ENCODE measurements around the gene CST9L. TPM values are rescaled to one million over a fixed set of nuclear protein-coding genes. Genes with fewer than 3 reads are reported as not detected.

Gene CST9L
- total RNA-seq, 4 donors from 2014 or later, result not detected

DNA sequence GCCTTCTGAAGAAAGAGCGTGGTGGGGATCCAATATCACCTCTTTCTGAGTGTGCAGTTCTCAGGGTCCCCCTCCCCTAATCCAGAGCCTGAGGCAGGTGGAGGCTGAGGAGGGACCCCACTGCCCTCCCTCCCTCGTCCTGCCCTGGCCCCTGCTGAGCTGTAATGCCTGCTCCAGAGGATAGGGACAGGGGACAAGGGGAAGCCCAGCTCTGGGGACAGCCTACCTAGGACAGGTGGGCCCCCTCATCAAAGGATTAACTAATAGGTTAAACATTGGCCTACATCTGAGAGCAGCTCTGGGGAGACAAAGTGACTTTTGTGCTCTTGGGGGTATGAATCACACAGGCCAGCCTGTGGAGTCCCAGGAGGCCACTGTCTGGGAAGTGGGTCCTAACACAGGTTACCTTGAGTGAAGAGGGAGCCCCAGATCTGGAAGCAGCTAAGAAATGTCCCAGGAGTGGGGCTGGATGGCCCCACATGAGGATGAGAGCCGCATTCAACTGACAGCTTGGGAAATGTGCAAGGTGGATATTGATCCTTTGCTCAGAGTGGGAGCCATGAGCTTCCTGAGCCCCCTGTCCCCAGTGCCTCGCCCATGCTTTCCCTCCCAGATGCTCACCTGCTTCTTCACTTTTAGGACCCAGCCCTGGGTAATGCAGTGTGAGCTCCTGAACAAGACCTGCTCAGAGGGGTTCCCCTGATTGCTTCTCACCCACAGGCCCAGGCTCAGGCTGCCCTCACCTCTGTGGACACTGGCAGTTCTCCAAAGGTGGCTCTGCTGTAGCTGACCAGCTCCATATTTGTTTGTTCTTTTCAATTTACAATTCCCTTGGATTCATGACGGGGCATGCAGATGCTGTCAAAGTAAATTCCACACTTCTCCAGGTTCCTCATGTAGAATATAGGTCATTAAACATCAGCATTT, 17.8 kb upstream of the CST9L start:
- TF ChIP-seq CTCF (IDR thresholded peaks at IDR 0.05; ENCODE audit: low read depth), result no peak

DNA sequence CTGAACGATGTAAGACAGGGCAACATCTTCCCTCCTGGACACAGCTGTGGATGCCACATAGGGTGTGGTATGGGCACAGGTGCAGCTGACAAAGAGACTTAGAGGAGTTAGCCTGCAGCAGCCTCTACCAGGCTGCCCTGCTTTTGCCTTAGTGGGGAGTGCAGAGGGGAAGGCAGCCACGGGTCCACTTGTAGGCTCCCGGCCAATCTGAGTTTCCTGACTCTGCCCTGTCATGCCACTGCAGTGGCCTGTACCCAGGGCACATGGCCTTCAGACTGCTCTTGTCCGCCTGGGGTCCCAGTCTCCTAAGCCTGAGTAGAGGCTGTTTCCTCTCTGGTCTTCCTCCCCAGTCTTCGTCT, 17.1 kb upstream of the CST9L start:
- no peak for TF ChIP-seq CTCF (IDR thresholded peaks at IDR 0.05; ENCODE audit: low read depth)

DNA sequence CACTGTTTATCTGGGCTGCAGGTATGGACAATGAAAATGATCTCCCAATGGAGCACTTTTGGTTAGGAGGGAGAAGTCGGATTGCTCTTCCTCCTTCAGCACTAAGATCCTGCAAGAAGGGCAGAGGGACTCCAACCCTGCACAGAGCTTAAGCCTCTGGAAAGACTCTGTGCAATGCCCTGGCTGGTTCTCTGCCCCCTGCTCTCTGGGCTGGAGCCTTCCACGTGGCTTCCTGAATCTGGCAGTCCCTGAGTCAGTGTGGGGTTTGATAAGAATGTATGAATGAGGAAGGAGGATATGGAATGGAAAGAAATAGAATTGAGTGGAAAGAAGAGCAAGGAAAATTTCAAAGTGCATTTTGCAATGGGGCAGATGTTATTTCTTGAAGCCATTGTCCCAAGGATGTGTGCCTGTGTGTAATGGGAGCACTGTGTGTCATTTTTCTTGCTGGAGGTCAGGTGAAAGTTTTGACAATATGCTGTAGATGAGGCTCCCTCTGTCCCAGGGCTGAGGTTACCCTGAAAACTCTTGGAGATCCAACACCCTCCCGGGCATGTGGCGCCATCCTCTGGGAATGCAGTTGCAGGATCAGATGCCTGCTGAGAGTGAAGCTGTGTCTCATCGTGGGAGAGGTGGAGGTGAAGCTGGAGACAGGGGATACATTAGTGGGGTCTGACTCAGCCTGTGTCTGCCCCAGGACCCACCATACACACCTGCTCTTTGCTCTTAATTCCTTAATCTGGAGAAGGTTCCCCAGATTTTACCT, 16.3 kb upstream of the CST9L start:
- no peak for TF ChIP-seq CTCF (IDR thresholded peaks at IDR 0.05; ENCODE audit: low read depth)

- TF ChIP-seq CTCF (IDR thresholded peaks at IDR 0.05; ENCODE audit: low read depth), result no peak
These were observed 15.2 kb upstream of the CST9L start for GRCh38 chr20:23583526-23583925.

- no peak for TF ChIP-seq CTCF (IDR thresholded peaks at IDR 0.05; ENCODE audit: low read depth)
These were observed 14.0 kb upstream of the CST9L start for GRCh38 chr20:23582293-23582692.

DNA sequence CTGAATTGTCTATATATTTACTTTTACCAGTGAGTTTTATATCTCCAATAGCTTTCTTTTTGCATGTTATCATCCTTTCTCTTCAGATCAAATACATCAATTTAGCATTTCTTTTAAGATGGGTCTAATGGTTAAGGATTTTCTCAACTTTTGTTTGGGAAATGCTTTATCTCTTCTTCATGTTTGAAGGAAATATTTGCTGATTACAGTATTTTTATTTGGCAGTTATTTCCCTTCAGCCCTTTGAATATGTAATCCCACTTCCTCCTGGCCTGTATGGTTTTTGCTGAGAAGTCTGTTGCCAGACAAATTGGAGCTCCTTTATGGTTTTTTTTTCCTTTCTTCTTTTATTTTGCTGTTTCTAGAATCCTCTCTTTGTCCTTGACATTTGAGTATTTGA, 6.7 kb upstream of the CST9L start:
- no peak for TF ChIP-seq CTCF (IDR thresholded peaks at IDR 0.05; ENCODE audit: low read depth)

DNA sequence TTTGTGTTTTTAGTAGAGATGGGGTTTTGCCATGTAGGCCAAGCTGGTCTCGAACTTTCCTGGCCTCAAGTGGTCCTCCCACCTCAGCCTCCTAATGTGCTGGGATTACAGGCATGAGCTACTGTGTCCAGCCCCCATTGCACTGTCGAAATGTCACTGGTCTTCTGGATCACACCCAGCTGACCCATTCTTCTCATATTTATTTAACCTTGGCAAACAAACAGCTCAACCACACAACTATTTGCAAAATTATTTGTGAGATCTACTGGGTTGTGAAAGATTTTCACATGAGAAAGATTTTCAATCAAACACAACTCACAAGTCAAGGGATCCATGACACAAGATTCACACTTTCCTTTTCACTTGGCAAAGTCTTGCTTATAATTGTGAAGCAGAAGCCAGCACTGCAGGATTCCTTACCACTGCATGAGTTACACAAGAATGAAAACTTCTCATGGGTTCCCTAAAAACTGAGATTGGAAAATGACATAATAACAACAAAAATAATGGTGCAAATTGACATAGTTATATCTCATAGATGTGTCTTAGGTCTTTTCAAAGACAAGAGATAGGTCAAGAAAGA, 2.0 kb upstream of the CST9L start:
- no peak for TF ChIP-seq CTCF (IDR thresholded peaks at IDR 0.05; ENCODE audit: low read depth)

Measured in subcutaneous adipose tissue (tissue), 4 donors.